Psoas muscle (tissue), 8 donors: ENCODE results near the gene EXD3. TPM values are rescaled to one million over a fixed set of nuclear protein-coding genes. Genes with fewer than 3 reads are reported as not detected.

ENCODE experiments used
- ATAC-seq, 4 donors: fragments of 200-7000 bp; cut with Tn5 transposase; one replicate each; pipeline ENCODE4 v1.9.1; 2020; ENCODE audit warnings: moderate library complexity in 3 of 4, mild to moderate bottlenecking in 2 of 4
- DNase-seq, 2 donors: peaks; one replicate each; pipeline ENCODE4 v3.0.0-alpha.2; 2020
- H3K27ac ChIP-seq: fragments of 200-600 bp; one replicate; pipeline ENCODE4 v1.8.0; 2022
- H3K27me3 ChIP-seq, 3 donors: fragments of 200-600 bp in 1 of 3; one replicate each; pipeline versions ENCODE4 v1.6.1 to v1.8.0; 2013 to 2022; ENCODE audit warnings: low read length in 2 of 3, mild to moderate bottlenecking in 2 of 3, moderate library complexity in 1 of 3; ENCODE audit not compliant: insufficient read depth in 3 of 3
- H3K36me3 ChIP-seq, 2 donors: fragments of 200-600 bp in 1 of 2; one replicate each; pipeline versions ENCODE4 v1.6.1 to v1.8.0; 2013 to 2022; ENCODE audit warnings: low read depth in 1 of 2, mild to moderate bottlenecking in 1 of 2, moderate library complexity in 1 of 2; ENCODE audit not compliant: insufficient read depth in 1 of 2
- H3K4me1 ChIP-seq: fragments of 200-600 bp; one replicate; pipeline ENCODE4 v1.8.0; 2022
- H3K4me3 ChIP-seq: fragments of 200-600 bp; one replicate; pipeline ENCODE4 v1.8.0; 2022; ENCODE audit warnings: mild to moderate bottlenecking
- H3K9me3 ChIP-seq: fragments of 200-600 bp; one replicate; pipeline ENCODE4 v1.8.0; 2022
- CTCF ChIP-seq: fragments of 200-600 bp; IDR thresholded peaks from one replicate; pipeline ENCODE4 v1.8.0; 2022; ENCODE audit warnings: antibody characterized with exemption
- WGBS, 3 donors: extraction: QIAGEN DNeasy Blood & Tissue Kit; methylation state at CpG; one replicate each; pipeline versions ENCODE4 v1.1.6 to v1.1.7; 2013; 5-methylcytosine and 5-hydroxymethylcytosine counted together
- intact Hi-C, 2 donors: fragments of 100-400 bp; cut with DNase I; formaldehyde crosslinking; loops; one replicate each; pipeline versions ENCODE4 v1.11.0 to v1.14.2; 2022
- polyA plus RNA-seq, 3 donors: library from polyadenylated mRNA; stranded (reverse); fragments of 200-250 nt; gene quantifications; one replicate each; pipeline ENCODE4 v1.2.3, GENCODE V29; 2013
- total RNA-seq, 4 donors: library from RNA; stranded (reverse); fragmentation: NEBNext Ultra II Directional in 2 of 4; extraction: Animal tissue kit (Norgen Biotek cat#: 25700) in 2 of 4; gene quantifications; one replicate each; pipeline versions ENCODE4 v1.2.1 to v1.2.4, GENCODE V29; 2021 to 2023
- donor health status: healthy with polysubstance abuse.
- donor health status: DM: no; HTN: no; CAD: no; lungs with moderate emphysema.
- donor health status: Bipolar disorder and iron deficiency.
- donor health status: healthy.
- donor health status: DM: yes; HTN: yes; CAD: no.
- donor health status: DM: no; HTN: no; CAD: no.
- donor health status: DM: no; HTN: no; CAD: no.
- donor health status: DM: yes; HTN: yes; CAD: no.

EXD3 gene
- total and polyA plus RNA-seq, 7 donors = 5.7 to 11.2 (median 9.4) TPM

- no peak for TF ChIP-seq CTCF
- intact Hi-C loops = no loop called here
- WGBS, 3 donors = 20 to 24% (median 23%) methylated on average over 25 to 30 of the region's 30 CpGs
- H3K4me1 ChIP-seq = peaks cover 27% of the 10 kb centered on the region
- DNase-seq (peak in 1 of 2 donors; percentile 57), ATAC-seq (peak in 2 of 4 donors; percentile 4 to 10)
- no peaks in the 10 kb centered on the region for H3K36me3 ChIP-seq
- peak overlapping the region; percentile 71 for H3K27ac ChIP-seq
- peaks cover 0 to 36% (median 5%) of the 10 kb centered on the region in 3 donors for H3K27me3 ChIP-seq
- H3K9me3 ChIP-seq = no peaks in the 10 kb centered on the region
- H3K4me3 ChIP-seq = peak overlapping the region; percentile 46
Observed at GRCh38 chr9:137306066-137306849, 116.7 kb downstream of the EXD3 start.

- H3K36me3 ChIP-seq = no peaks in the 10 kb centered on the region
- TF ChIP-seq CTCF = no peak
- peaks cover 0 to 41% (median 5%) of the 10 kb centered on the region in 3 donors for H3K27me3 ChIP-seq
- H3K4me1 ChIP-seq = peaks cover 29% of the 10 kb centered on the region
- 15 to 34% (median 20%) methylated on average over 5 to 8 of the region's 8 CpGs for WGBS, 3 donors
- peak overlapping the region; percentile 46 for H3K4me3 ChIP-seq
- intact Hi-C loops = no loop called here
- ATAC-seq (no peak), DNase-seq (no peak)
- no peaks in the 10 kb centered on the region for H3K9me3 ChIP-seq
- H3K27ac ChIP-seq = peak overlapping the region; percentile 71
Observed at GRCh38 chr9:137305798-137306065, 117.2 kb downstream of the EXD3 start.

GRCh38 chr9:137305060-137305797 lies 117.7 kb downstream of the EXD3 start:
- Histone ChIP-seq H3K9me3 (no peaks in the 10 kb centered on the region), H3K27ac (peak overlapping the region; percentile 71), H3K4me1 (peaks cover 33% of the 10 kb centered on the region), H3K4me3 (peak overlapping the region; percentile 46), H3K36me3 (no peaks in the 10 kb centered on the region), H3K27me3 (peaks cover 0 to 45% (median 5%) of the 10 kb centered on the region in 3 donors)
- intact Hi-C loops = no loop called here
- peak; percentile 43 to 74 for DNase-seq
- ATAC-seq = peak; percentile 25 to 59 (median 40)
- no peak for TF ChIP-seq CTCF
- WGBS, 3 donors = 1 to 7% (median 3%) methylated on average over 31 to 36 of the region's 36 CpGs

GRCh38 chr9:137304383-137305059 lies 118.4 kb downstream of the EXD3 start:
- DNase-seq = peak in 1 of 2 donors; percentile 51
- peaks cover 33% of the 10 kb centered on the region for H3K4me1 ChIP-seq

More at GRCh38 chr9:137304383-137305059, 118.4 kb downstream of the EXD3 start:
- Histone ChIP-seq H3K27ac (peak overlapping the region; percentile 71), H3K9me3 (no peaks in the 10 kb centered on the region), H3K36me3 (no peaks in the 10 kb centered on the region), H3K27me3 (peaks cover 0 to 52% (median 7%) of the 10 kb centered on the region in 3 donors), H3K4me3 (peak overlapping the region; percentile 46)
- TF ChIP-seq CTCF = no peak
- peak in 2 of 4 donors; percentile 5 for ATAC-seq
- WGBS, 3 donors = 17 to 24% (median 24%) methylated on average over 14 to 16 of the region's 16 CpGs
- intact Hi-C loops = no loop called here
